B cell (primary cell): ENCODE results near the gene COBL. TPM values are rescaled to one million over a fixed set of nuclear protein-coding genes. Genes with fewer than 3 reads are reported as not detected.

Source experiments
- ATAC-seq: fragments of 200-7000 bp; cut with Tn5 transposase; one replicate; pipeline ENCODE4 v1.10.0; 2021; ENCODE audit warnings: low read depth, mild to moderate bottlenecking, moderate number of reproducible peaks, moderate library complexity
- CTCF ChIA-PET: fragments of 350-600 bp; sonication (Branson Sonifier 250); formaldehyde crosslinking; loops from one replicate; lab custom pipeline; 2021; ENCODE audit warnings: antibody characterized with exemption, inconsistent platforms; lab: Charles Lee
- POLR2A ChIA-PET: fragments of 350-600 bp; sonication (Branson Sonifier 250); formaldehyde crosslinking; loops from one replicate; lab custom pipeline; 2021; ENCODE audit warnings: antibody characterized with exemption; lab: Charles Lee
- DNase-seq: peaks from one replicate; pipeline ENCODE4 v3.0.0; 2013
- H2AFZ ChIP-seq: 2 replicates; pipeline ENCODE4 v1.6.1; 2012; ENCODE audit warnings: mild to moderate bottlenecking, low read depth, low read length; ENCODE audit not compliant: insufficient read depth, poor library complexity, severe bottlenecking
- H3K27ac ChIP-seq, 2 donors: 1 replicate in 1 of 2; 2 replicates in 1 of 2; pipeline ENCODE4 v1.5.1; 2012 to 2013; ENCODE audit warnings: low read length in 2 of 2, mild to moderate bottlenecking in 2 of 2, moderate library complexity in 1 of 2
- H3K27me3 ChIP-seq, 4 experiments: fragments of 200-600 bp in 1 of 4; sonication (generic) in 1 of 4; replicated peaks in 1 of 4; 1 replicate in 2 of 4; 2 replicates in 2 of 4; pipeline versions ENCODE4 v1.6.1 to v1.7.0; 2013 to 2016; ENCODE audit warnings: low read length in 3 of 4, mild to moderate bottlenecking in 2 of 4, mixed read lengths in 1 of 4, moderate library complexity in 1 of 4; ENCODE audit not compliant: insufficient read depth in 4 of 4, control insufficient read depth in 3 of 4; ENCODE audit errors: control extremely low read depth in 1 of 4
- H3K36me3 ChIP-seq, 2 experiments: replicated peaks in 1 of 2; 1 replicate in 1 of 2; 2 replicates in 1 of 2; pipeline versions ENCODE4 v1.6.1 to v1.7.1; 2013; ENCODE audit warnings: low read length in 1 of 2; ENCODE audit not compliant: insufficient read depth in 2 of 2, control insufficient read depth in 1 of 2; ENCODE audit errors: control extremely low read depth in 1 of 2, extremely low read depth in 1 of 2
- H3K4me1 ChIP-seq, 2 donors: fragments of 200-600 bp in 1 of 2; sonication (generic) in 1 of 2; 1 replicate in 1 of 2; 2 replicates in 1 of 2; pipeline versions ENCODE4 v1.5.1 to v1.6.1; 2013 to 2017; ENCODE audit warnings: low read length in 2 of 2; ENCODE audit not compliant: control insufficient read depth in 2 of 2, insufficient read depth in 2 of 2
- H3K4me2 ChIP-seq: replicated peaks from 2 replicates; pipeline ENCODE3; 2012; ENCODE audit warnings: mild to moderate bottlenecking, low read depth, low read length; ENCODE audit not compliant: poor library complexity, severe bottlenecking
- H3K4me3 ChIP-seq, 5 experiments: fragments of 200-600 bp in 1 of 5; sonication (generic) in 1 of 5; 1 replicate in 3 of 5; 2 replicates in 2 of 5; pipeline versions ENCODE4 v1.5.1 to v1.7.0; 2011 to 2016; ENCODE audit warnings: low read length in 4 of 5, mild to moderate bottlenecking in 4 of 5, low read depth in 2 of 5, control low read depth in 1 of 5, moderate library complexity in 1 of 5; ENCODE audit not compliant: insufficient read depth in 1 of 5; ENCODE audit errors: control extremely low read depth in 1 of 5, extremely low read depth in 1 of 5
- H3K79me2 ChIP-seq: fragments of 200-600 bp; sonication (generic); one replicate; pipeline ENCODE4 v1.6.0; 2016; ENCODE audit warnings: low read length; ENCODE audit not compliant: control insufficient read depth, insufficient read depth
- H3K9ac ChIP-seq: fragments of 200-600 bp; sonication (generic); 2 replicates; pipeline ENCODE4 v1.6.1; 2017; ENCODE audit warnings: mild to moderate bottlenecking, low read length, moderate library complexity
- H3K9me3 ChIP-seq, 3 donors: one replicate each; pipeline versions ENCODE4 v1.6.1 to v1.7.1; 2013; ENCODE audit warnings: low read length in 2 of 3; ENCODE audit not compliant: control insufficient read depth in 2 of 3, insufficient read depth in 1 of 3; ENCODE audit errors: control extremely low read depth in 1 of 3
- H4K20me1 ChIP-seq: 2 replicates; pipeline ENCODE4 v1.6.0; 2012; ENCODE audit warnings: mild to moderate bottlenecking, low read length; ENCODE audit not compliant: insufficient read depth, control insufficient read depth, poor library complexity, severe bottlenecking
- H3K27ac Mint-ChIP-seq: one replicate; pipeline ENCODE4 v1.8.0; 2021; ENCODE audit warnings: mixed read lengths
- H3K27me3 Mint-ChIP-seq: one replicate; pipeline ENCODE4 v1.8.0; 2021; ENCODE audit warnings: mixed read lengths
- H3K4me1 Mint-ChIP-seq: one replicate; pipeline ENCODE4 v1.8.0; 2021; ENCODE audit warnings: mixed read lengths
- H3K4me3 Mint-ChIP-seq: one replicate; pipeline ENCODE4 v1.8.0; 2021; ENCODE audit warnings: mixed read lengths
- H3K9me3 Mint-ChIP-seq: one replicate; pipeline ENCODE4 v1.8.0; 2022; ENCODE audit warnings: mixed read lengths; ENCODE audit not compliant: insufficient read depth
- EZH2 ChIP-seq: IDR thresholded peaks from 2 replicates; pipeline ENCODE4 v1.6.1; 2012; ENCODE audit warnings: borderline replicate concordance, low read depth, mild to moderate bottlenecking, moderate library complexity, low read length; ENCODE audit not compliant: insufficient read depth, poor library complexity, severe bottlenecking
- WGBS: methylation state at CpG from one replicate; pipeline ENCODE4 v1.1.5; 2013; ENCODE audit warnings: missing lambda C conversion rate; ENCODE audit not compliant: insufficient coverage; 5-methylcytosine and 5-hydroxymethylcytosine counted together
- intact Hi-C: fragments of 100-400 bp; cut with micrococcal nuclease; formaldehyde crosslinking; loops from one replicate; pipeline ENCODE4 v1.10.0; 2022
- polyA plus RNA-seq: library from polyadenylated mRNA; depleted of rRNA; stranded (reverse); fragments of >200 nt; gene quantifications from 2 replicates; pipeline ENCODE4 v1.2.3, GENCODE V29; 2012
- total RNA-seq, 2 donors: library from RNA; stranded (reverse); fragments of 120-200 nt in 1 of 2; gene quantifications; 1 replicate in 1 of 2; 2 replicates in 1 of 2; pipeline versions ENCODE4 v1.2.3 to v1.2.4, GENCODE V29; 2013 to 2022
- TF ChIP-seq, protein P1 (sequence below): fragments of 200-600 bp; IDR thresholded peaks from one replicate; pipeline ENCODE4 v1.8.0; 2022; ENCODE audit warnings: antibody characterized with exemption, mild to moderate bottlenecking

The COBL gene
- total and polyA plus RNA-seq, 2 donors (not counting 1 experiment from before 2014, with no cell fraction given), result not detected

GRCh38 chr7:50980411-50980810 is 336.2 kb downstream of the COBL start:
- Histone ChIP-seq H2AFZ (no peak overlapping the region), H3K36me3 (no peaks in the 10 kb centered on the region), H3K79me2 (no peaks in the 10 kb centered on the region), H3K4me2 (no peak overlapping the region), H4K20me1 (no peaks in the 10 kb centered on the region), H3K9me3 (no peaks in the 10 kb centered on the region), H3K4me1 (no peaks in the 10 kb centered on the region), H3K27me3 (no peaks in the 10 kb centered on the region), H3K4me3 (no peak overlapping the region), H3K9ac (no peak overlapping the region), H3K27ac (no peak overlapping the region)
- H3K9me3 Mint-ChIP-seq, result no peaks in the 10 kb centered on the region
- no peaks in the 10 kb centered on the region for H3K4me1 Mint-ChIP-seq
- ATAC-seq, result no peak
- POLR2A ChIA-PET, result no interaction called here
- H3K27ac Mint-ChIP-seq, result no peak overlapping the region
- WGBS, result no CpG with 5 or more reads among the region's 3 CpGs
- no peak overlapping the region for H3K4me3 Mint-ChIP-seq
- H3K27me3 Mint-ChIP-seq, result peaks cover 1% of the 10 kb centered on the region
- no peak for TF ChIP-seq EZH2
- TF ChIP-seq, protein P1, sequence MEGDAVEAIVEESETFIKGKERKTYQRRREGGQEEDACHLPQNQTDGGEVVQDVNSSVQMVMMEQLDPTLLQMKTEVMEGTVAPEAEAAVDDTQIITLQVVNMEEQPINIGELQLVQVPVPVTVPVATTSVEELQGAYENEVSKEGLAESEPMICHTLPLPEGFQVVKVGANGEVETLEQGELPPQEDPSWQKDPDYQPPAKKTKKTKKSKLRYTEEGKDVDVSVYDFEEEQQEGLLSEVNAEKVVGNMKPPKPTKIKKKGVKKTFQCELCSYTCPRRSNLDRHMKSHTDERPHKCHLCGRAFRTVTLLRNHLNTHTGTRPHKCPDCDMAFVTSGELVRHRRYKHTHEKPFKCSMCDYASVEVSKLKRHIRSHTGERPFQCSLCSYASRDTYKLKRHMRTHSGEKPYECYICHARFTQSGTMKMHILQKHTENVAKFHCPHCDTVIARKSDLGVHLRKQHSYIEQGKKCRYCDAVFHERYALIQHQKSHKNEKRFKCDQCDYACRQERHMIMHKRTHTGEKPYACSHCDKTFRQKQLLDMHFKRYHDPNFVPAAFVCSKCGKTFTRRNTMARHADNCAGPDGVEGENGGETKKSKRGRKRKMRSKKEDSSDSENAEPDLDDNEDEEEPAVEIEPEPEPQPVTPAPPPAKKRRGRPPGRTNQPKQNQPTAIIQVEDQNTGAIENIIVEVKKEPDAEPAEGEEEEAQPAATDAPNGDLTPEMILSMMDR, result no peak
- CTCF ChIA-PET, result no interaction called here
- no peak for DNase-seq
- intact Hi-C loops, result no loop called here

DNA sequence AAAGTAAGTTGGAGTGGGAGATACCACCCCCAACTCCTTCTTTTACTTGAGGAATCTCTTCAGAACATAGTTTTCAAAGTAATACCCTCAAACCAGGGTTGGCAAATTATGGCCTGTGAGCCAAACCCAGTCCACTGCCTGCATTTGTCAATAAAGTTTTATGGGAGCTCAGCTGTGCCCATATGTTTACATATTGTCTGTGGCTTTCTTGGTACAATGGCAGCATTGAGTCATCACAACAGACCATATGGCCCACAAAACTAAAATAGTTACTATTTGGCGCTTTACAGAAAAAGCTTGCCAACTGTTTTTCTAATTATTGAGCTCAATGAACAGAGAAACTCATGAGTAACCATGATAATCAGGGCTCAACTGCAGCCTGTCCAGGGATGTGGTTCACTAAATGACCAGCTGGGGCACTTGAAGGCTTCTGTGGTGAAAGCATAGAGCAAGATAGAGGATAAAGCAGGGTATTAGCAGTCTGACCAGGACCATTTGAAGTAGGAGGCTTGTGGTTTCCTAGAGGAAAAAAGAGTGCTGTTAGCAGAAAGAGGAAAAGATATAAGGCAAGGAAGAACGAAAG is 337.9 kb downstream of the COBL start:
- no peaks in the 10 kb centered on the region for H3K4me1 ChIP-seq
- H3K27me3 ChIP-seq, result no peaks in the 10 kb centered on the region
- no peak for ATAC-seq
- no peaks in the 10 kb centered on the region for H3K9me3 ChIP-seq
- ChIA-PET POLR2A (no interaction called here), CTCF (no interaction called here)
- TF ChIP-seq EZH2, result no peak
- TF ChIP-seq, protein P1, result no peak
- intact Hi-C loops, result no loop called here
- no peaks in the 10 kb centered on the region for H3K79me2 ChIP-seq
- WGBS, result 100% methylated on average over 1 of the region's 2 CpGs
- H3K4me3 Mint-ChIP-seq, result no peak overlapping the region
- no peaks in the 10 kb centered on the region for H3K4me1 Mint-ChIP-seq
- H3K27ac Mint-ChIP-seq, result no peak overlapping the region
- H4K20me1 ChIP-seq, result no peaks in the 10 kb centered on the region
- H3K4me3 ChIP-seq, result no peak overlapping the region
- DNase-seq, result no peak
- no peaks in the 10 kb centered on the region for H3K27me3 Mint-ChIP-seq
- H3K4me2 ChIP-seq, result no peak overlapping the region
- H3K9ac ChIP-seq, result no peak overlapping the region
- no peaks in the 10 kb centered on the region for H3K36me3 ChIP-seq
- H3K27ac ChIP-seq, result no peak overlapping the region
- H2AFZ ChIP-seq, result no peak overlapping the region
- no peaks in the 10 kb centered on the region for H3K9me3 Mint-ChIP-seq
